ENCODE data around the gene GLB1L3. TPM values are rescaled to one million over a fixed set of nuclear protein-coding genes. Genes with fewer than 3 reads are reported as not detected.

GLB1L3 gene
- polyA plus RNA-seq, 1 experiment = not detected

DNA sequence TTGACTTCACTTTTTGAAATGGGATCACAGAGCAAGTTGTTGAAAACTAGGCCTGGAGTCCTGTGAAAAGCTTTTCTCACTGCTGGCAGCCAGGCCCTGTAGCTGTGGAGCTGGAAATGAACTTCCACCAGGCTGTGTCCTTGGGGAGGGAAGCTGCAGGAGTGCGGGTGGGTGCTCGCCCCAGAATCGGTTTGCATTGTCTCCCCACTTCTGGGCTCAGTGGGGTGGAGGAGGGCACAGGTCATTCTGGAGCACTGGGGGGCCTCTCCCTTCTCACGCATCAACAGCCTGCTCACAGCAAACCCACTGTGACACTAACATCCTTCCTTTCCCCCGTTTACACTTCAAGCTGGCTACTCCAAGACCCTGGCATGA is 70.8 kb downstream of the GLB1L3 start:
- POLR2A ChIA-PET = no interaction called here
- CTCF ChIA-PET = no interaction called here
- H3K27ac ChIP-seq (ENCODE audit: low read depth, low read length) = no peak overlapping the region

DNA sequence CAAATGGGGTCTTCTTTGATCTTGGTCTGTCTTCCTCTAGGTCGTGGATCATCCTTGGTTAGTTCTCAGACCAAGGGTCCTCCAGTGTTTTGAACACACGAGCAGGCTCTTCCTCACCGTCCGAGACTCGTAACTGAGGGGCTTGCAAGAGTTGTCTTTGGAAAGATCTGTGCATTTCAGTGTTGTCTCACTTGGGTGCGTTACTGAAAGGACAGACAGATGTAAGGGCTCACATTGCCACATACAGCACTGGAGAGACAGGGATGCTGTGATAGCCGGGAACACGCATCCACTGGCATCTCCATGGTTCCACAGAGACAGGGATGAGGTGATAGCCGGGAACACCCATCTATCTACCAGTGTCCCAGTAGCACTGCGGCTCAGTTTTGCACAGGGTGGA is 71.3 kb downstream of the GLB1L3 start:
- POLR2A ChIA-PET = no interaction called here
- Histone ChIP-seq H3K27me3 (ENCODE audit: control insufficient read depth, insufficient read depth, low read length) (no peaks in the 10 kb centered on the region), H3K9me3 (ENCODE audit: control insufficient read depth, insufficient read depth, low read length) (peaks cover 7% of the 10 kb centered on the region; the same call in 1 of the 2 replicates), H3K4me3 (ENCODE audit: low read depth, low read length) (no peak overlapping the region), H3K27ac (ENCODE audit: low read depth, low read length) (no peak overlapping the region)
- TF ChIP-seq, protein P1, sequence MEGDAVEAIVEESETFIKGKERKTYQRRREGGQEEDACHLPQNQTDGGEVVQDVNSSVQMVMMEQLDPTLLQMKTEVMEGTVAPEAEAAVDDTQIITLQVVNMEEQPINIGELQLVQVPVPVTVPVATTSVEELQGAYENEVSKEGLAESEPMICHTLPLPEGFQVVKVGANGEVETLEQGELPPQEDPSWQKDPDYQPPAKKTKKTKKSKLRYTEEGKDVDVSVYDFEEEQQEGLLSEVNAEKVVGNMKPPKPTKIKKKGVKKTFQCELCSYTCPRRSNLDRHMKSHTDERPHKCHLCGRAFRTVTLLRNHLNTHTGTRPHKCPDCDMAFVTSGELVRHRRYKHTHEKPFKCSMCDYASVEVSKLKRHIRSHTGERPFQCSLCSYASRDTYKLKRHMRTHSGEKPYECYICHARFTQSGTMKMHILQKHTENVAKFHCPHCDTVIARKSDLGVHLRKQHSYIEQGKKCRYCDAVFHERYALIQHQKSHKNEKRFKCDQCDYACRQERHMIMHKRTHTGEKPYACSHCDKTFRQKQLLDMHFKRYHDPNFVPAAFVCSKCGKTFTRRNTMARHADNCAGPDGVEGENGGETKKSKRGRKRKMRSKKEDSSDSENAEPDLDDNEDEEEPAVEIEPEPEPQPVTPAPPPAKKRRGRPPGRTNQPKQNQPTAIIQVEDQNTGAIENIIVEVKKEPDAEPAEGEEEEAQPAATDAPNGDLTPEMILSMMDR (IDR thresholded peaks at IDR 0.05; ENCODE audit: low read depth, low read length) = no peak
- CTCF ChIA-PET = no interaction called here
- DNase-seq (ENCODE audit: low read depth, low spot score) = no peak

More for the DNA sequence above, 70.8 kb downstream of the GLB1L3 start:
- TF ChIP-seq, protein P1 (IDR thresholded peaks at IDR 0.05; ENCODE audit: low read depth, low read length) = no peak
- DNase-seq (ENCODE audit: low read depth, low spot score) = no peak
- no peak overlapping the region for H3K4me3 ChIP-seq (ENCODE audit: low read depth, low read length)
- peaks cover 9% of the 10 kb centered on the region; the same call in 1 of the 2 replicates for H3K9me3 ChIP-seq (ENCODE audit: control insufficient read depth, insufficient read depth, low read length)
- H3K27me3 ChIP-seq (ENCODE audit: control insufficient read depth, insufficient read depth, low read length) = no peaks in the 10 kb centered on the region

DNA sequence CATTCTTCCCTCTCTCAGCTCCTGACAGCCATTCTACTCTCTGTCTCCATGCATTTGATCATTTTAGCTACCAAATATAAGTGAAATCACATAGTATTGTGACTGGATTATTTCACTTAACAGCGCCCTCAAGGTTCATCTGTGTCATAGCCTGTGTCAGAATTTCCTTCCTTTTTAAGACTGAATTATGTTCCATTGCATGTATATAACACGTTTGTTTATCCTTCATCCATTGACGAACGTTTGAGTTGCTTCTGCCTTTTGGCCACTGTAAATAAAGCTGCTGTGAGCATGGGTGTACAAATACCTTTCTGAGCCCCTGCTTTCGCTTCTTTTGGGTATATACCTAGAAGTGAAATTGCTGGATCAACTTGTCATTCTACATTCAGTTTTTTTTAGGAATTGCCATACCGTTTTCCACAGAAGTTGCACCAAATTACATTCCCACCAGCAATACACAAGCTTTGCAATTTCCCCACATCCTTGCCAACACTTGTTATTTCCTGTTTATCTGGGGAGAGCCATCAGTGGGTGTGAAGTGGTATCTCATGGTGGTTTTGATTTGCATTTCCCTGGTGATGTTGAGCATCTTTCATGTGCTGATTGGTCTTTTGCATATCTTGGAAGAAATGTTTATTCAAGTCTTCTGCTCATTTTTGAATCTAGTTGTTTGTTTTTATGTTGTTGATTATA is 73.1 kb downstream of the GLB1L3 start:
- peaks cover 3% of the 10 kb centered on the region; the same call in 1 of the 2 replicates for H3K9me3 ChIP-seq (ENCODE audit: control insufficient read depth, insufficient read depth, low read length)
- TF ChIP-seq, protein P1 (IDR thresholded peaks at IDR 0.05; ENCODE audit: low read depth, low read length) = no peak
- no peak overlapping the region for H3K27ac ChIP-seq (ENCODE audit: low read depth, low read length)
- ChIA-PET CTCF (no interaction called here), POLR2A (no interaction called here)
- no peak overlapping the region for H3K4me3 ChIP-seq (ENCODE audit: low read depth, low read length)
- no peak for DNase-seq (ENCODE audit: low read depth, low spot score)
- H3K27me3 ChIP-seq (ENCODE audit: control insufficient read depth, insufficient read depth, low read length) = no peaks in the 10 kb centered on the region

DNA sequence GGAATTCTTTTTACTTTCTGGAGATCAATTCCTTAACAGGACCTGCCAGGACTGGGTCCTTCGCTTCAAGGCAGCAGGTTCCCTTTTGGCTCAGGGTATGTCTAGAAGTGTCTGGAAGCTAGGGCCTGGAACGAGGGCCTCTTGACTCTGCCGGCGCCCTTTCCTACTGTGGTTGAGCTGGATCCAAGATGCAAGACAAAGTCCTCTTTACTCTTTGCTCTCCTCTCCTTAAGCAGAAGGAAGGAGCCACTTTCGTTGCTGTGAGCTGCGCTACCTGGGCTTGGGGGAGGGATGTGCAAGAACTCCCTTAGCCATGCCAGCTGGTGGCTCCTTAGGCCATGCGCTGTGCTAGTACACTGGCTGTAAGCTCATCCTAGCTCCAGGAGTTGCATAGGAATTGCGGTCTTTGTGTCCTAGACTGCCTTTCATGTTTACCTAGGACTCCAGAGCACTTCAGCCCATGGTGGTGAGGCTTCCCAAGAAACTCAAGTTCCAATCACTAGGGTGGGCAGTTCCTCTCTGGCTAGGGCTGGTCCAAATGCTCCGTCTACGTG is 73.7 kb downstream of the GLB1L3 start:
- Histone ChIP-seq H3K4me3 (ENCODE audit: low read depth, low read length) (no peak overlapping the region), H3K9me3 (ENCODE audit: control insufficient read depth, insufficient read depth, low read length) (peaks cover 3% of the 10 kb centered on the region; the same call in 1 of the 2 replicates), H3K27ac (ENCODE audit: low read depth, low read length) (no peak overlapping the region), H3K27me3 (ENCODE audit: control insufficient read depth, insufficient read depth, low read length) (no peaks in the 10 kb centered on the region)
- TF ChIP-seq, protein P1 (IDR thresholded peaks at IDR 0.05; ENCODE audit: low read depth, low read length) = no peak
- ChIA-PET POLR2A (no interaction called here), CTCF (no interaction called here)
- DNase-seq (ENCODE audit: low read depth, low spot score) = no peak

DNA sequence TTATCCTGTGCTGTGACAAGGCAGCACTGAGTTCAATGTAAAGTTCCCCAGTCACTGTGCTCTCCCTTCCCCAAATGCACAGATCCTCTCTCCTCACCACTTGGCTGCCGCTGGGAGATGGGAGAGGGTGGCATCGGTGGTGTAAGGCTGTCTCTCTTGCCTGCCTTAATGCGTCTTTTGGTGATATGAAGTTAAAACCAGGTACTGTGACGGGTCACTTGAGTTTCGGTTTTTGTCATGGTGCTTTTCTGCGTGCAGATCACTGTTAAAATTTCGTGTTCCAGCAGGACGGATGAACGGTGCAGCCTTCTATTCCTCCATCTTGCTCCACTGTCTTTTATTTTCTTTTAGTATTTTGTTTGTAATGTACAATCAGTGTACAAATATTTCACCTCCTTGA is 74.2 kb downstream of the GLB1L3 start:
- no peaks in the 10 kb centered on the region for H3K27me3 ChIP-seq (ENCODE audit: control insufficient read depth, insufficient read depth, low read length)
- POLR2A ChIA-PET = no interaction called here
- CTCF ChIA-PET = no interaction called here
- H3K4me3 ChIP-seq (ENCODE audit: low read depth, low read length) = no peak overlapping the region
- TF ChIP-seq, protein P1 (IDR thresholded peaks at IDR 0.05; ENCODE audit: low read depth, low read length) = no peak
- H3K27ac ChIP-seq (ENCODE audit: low read depth, low read length) = no peak overlapping the region
- peaks cover 3% of the 10 kb centered on the region; the same call in 1 of the 2 replicates for H3K9me3 ChIP-seq (ENCODE audit: control insufficient read depth, insufficient read depth, low read length)
- no peak for DNase-seq (ENCODE audit: low read depth, low spot score)
